ENCODE data around the gene FUT8. TPM values are rescaled to one million over a fixed set of nuclear protein-coding genes. Genes with fewer than 3 reads are reported as not detected.

The FUT8 gene
- total RNA-seq, 4 donors from 2014 or later, result 5.5 to 25.4 (median 8.8) TPM

GRCh38 chr14:65478017-65478416, 65.5 kb downstream of the FUT8 start:
- Histone ChIP-seq H3K4me3 (no peak overlapping the region), H3K36me3 (no peaks in the 10 kb centered on the region), H3K9me3 (no peaks in the 10 kb centered on the region), H3K4me1 (peaks cover 0 to 14% (median 0%) of the 10 kb centered on the region in 3 donors), H3K27ac (no peak overlapping the region), H3K27me3 (no peaks in the 10 kb centered on the region)
- DNase-seq, result no peak
- intact Hi-C loops (cut with DNase I), result no loop called here
- 95 to 97% methylated on average over 4 of the region's 4 CpGs for WGBS, 2 donors
- no peak for TF ChIP-seq POLR2A (IDR thresholded peaks at IDR 0.05)
- TF ChIP-seq CTCF (IDR thresholded peaks at IDR 0.05), result no peak

- DNase-seq, result no peak
- 13 to 35% methylated on average over 1 of the region's 1 CpG for WGBS, 2 donors
- H3K4me3 ChIP-seq, result no peak overlapping the region
- no peak overlapping the region for H3K27ac ChIP-seq
- H3K36me3 ChIP-seq, result no peaks in the 10 kb centered on the region
- H3K9me3 ChIP-seq, result no peaks in the 10 kb centered on the region
- no peak for TF ChIP-seq POLR2A (IDR thresholded peaks at IDR 0.05)
- TF ChIP-seq CTCF (IDR thresholded peaks at IDR 0.05), result no peak
- no peaks in the 10 kb centered on the region for H3K27me3 ChIP-seq
- peaks cover 0 to 14% (median 0%) of the 10 kb centered on the region in 3 donors for H3K4me1 ChIP-seq
- intact Hi-C loops (cut with DNase I), result no loop called here
These were observed 66.1 kb downstream of the FUT8 start for GRCh38 chr14:65478596-65478995.

GRCh38 chr14:65479386-65479785, 66.9 kb downstream of the FUT8 start:
- Histone ChIP-seq H3K36me3 (no peaks in the 10 kb centered on the region), H3K27me3 (no peaks in the 10 kb centered on the region), H3K9me3 (no peaks in the 10 kb centered on the region), H3K4me3 (no peak overlapping the region), H3K27ac (no peak overlapping the region), H3K4me1 (peaks cover 0 to 14% (median 0%) of the 10 kb centered on the region in 3 donors)
- no peak for TF ChIP-seq CTCF (IDR thresholded peaks at IDR 0.05)
- TF ChIP-seq POLR2A (IDR thresholded peaks at IDR 0.05), result no peak
- intact Hi-C loops (cut with DNase I), result no loop called here
- 80 to 88% methylated on average over 2 of the region's 2 CpGs for WGBS, 2 donors
- DNase-seq, result no peak

- no peaks in the 10 kb centered on the region for H3K9me3 ChIP-seq
- peaks cover 0 to 14% (median 0%) of the 10 kb centered on the region in 3 donors for H3K4me1 ChIP-seq
- no peaks in the 10 kb centered on the region for H3K27me3 ChIP-seq
- no peak for DNase-seq
- no peak overlapping the region for H3K4me3 ChIP-seq
- 62 to 67% methylated on average over 4 of the region's 4 CpGs for WGBS, 2 donors
- intact Hi-C loops (cut with DNase I), result no loop called here
- H3K27ac ChIP-seq, result no peak overlapping the region
- TF ChIP-seq POLR2A (IDR thresholded peaks at IDR 0.05) (no peak), CTCF (IDR thresholded peaks at IDR 0.05) (no peak)
- no peaks in the 10 kb centered on the region for H3K36me3 ChIP-seq
These were observed 70.4 kb downstream of the FUT8 start for GRCh38 chr14:65482757-65483438.

GRCh38 chr14:65483647-65484046, 71.1 kb downstream of the FUT8 start:
- Histone ChIP-seq H3K4me3 (no peak overlapping the region), H3K36me3 (no peaks in the 10 kb centered on the region), H3K4me1 (peaks cover 0 to 8% (median 0%) of the 10 kb centered on the region in 3 donors), H3K27ac (no peak overlapping the region), H3K27me3 (no peaks in the 10 kb centered on the region), H3K9me3 (no peaks in the 10 kb centered on the region)
- intact Hi-C loops (cut with DNase I), result no loop called here
- TF ChIP-seq CTCF (IDR thresholded peaks at IDR 0.05) (no peak), POLR2A (IDR thresholded peaks at IDR 0.05) (no peak)
- no peak for DNase-seq
- 84% methylated on average over 4 of the region's 4 CpGs for WGBS, 2 donors
